Endothelial cell of umbilical vein (primary cell): ENCODE results near the gene ANKUB1. TPM values are rescaled to one million over a fixed set of nuclear protein-coding genes. Genes with fewer than 3 reads are reported as not detected.
A peak's percentile ranks its signal among the peaks of the same experiment; 100 is the strongest.

Experiments
- BruUV-seq: library from RNA; stranded (reverse); fragments of 400-500 nt; replicated peaks from 2 replicates; lab custom pipeline; 2021; lab: Mats Ljungman, UMichigan
- CTCF ChIA-PET: fragments of 300-600, 350-600 bp; sonication (Branson Sonifier 250); formaldehyde crosslinking; loops from one replicate; lab custom pipeline; 2021; ENCODE audit warnings: antibody characterized with exemption, inconsistent platforms; lab: Charles Lee
- POLR2A ChIA-PET: fragments of 300-600, 350-600 bp; sonication (Branson Sonifier 250); formaldehyde crosslinking; loops from one replicate; lab custom pipeline; 2021; ENCODE audit warnings: antibody characterized with exemption, inconsistent platforms; lab: Charles Lee
- DNase-seq: peaks from one replicate; pipeline ENCODE4 v3.0.0-alpha.2; 2011; ENCODE audit warnings: low read depth, low spot score
- FAIRE-seq: peaks from 2 replicates; lab custom pipeline; 2011; peaks lifted over from hg19 to GRCh38; lab: Jason Lieb, UNC
- H2AFZ ChIP-seq: 2 replicates; pipeline ENCODE4 v1.6.0; 2012; ENCODE audit warnings: low read depth, low read length, control low read depth, inconsistent platforms
- H3K27ac ChIP-seq: 2 replicates; pipeline ENCODE4 v1.5.1; 2011; ENCODE audit warnings: low read depth, mild to moderate bottlenecking, control low read depth, low read length, moderate library complexity; ENCODE audit not compliant: insufficient read depth
- H3K27me3 ChIP-seq, 2 experiments: 2 replicates each; pipeline versions ENCODE4 v1.6.0 to v1.6.1; 2011; ENCODE audit warnings: low read length in 2 of 2, mixed read lengths in 1 of 2; ENCODE audit not compliant: control insufficient read depth in 2 of 2, insufficient read depth in 2 of 2
- H3K36me3 ChIP-seq, 2 experiments: 2 replicates in 1 of 2; 3 replicates in 1 of 2; pipeline ENCODE4 v1.5.1; 2011; ENCODE audit warnings: low read length in 2 of 2, mild to moderate bottlenecking in 1 of 2, moderate library complexity in 1 of 2; ENCODE audit not compliant: control insufficient read depth in 2 of 2, insufficient read depth in 2 of 2; ENCODE audit errors: extremely low read depth in 1 of 2
- H3K4me1 ChIP-seq: 3 replicates; pipeline ENCODE4 v1.5.1; 2011; ENCODE audit warnings: mild to moderate bottlenecking, low read length; ENCODE audit not compliant: control insufficient read depth, insufficient read depth; ENCODE audit errors: extremely low read depth
- H3K4me2 ChIP-seq: 2 replicates; pipeline ENCODE4 v1.6.1; 2011; ENCODE audit warnings: low read length, control low read depth, mixed read lengths; ENCODE audit not compliant: insufficient read depth
- H3K4me3 ChIP-seq, 3 experiments: fragments of 200-600 bp in 1 of 3; sonication (generic), shearing (Covaris generic) in 1 of 3; replicated peaks in 1 of 3; 2 replicates each; pipeline ENCODE4 v1.5.1; 2011 to 2016; ENCODE audit warnings: control low read depth in 3 of 3, low read length in 3 of 3, mild to moderate bottlenecking in 2 of 3, inconsistent platforms in 1 of 3, low read depth in 1 of 3, moderate library complexity in 1 of 3; ENCODE audit not compliant: insufficient read depth in 1 of 3
- H3K79me2 ChIP-seq: 2 replicates; pipeline ENCODE4 v1.6.0; 2012; ENCODE audit warnings: low read length, inconsistent platforms; ENCODE audit not compliant: control insufficient read depth, insufficient read depth
- H3K9ac ChIP-seq: replicated peaks from 2 replicates; pipeline ENCODE3; 2011; ENCODE audit warnings: low read length, control low read depth; ENCODE audit not compliant: insufficient read depth; ENCODE audit errors: extremely low read depth
- H3K9me1 ChIP-seq: replicated peaks from 3 replicates; pipeline ENCODE4 v1.6.0; 2011; ENCODE audit warnings: mild to moderate bottlenecking, low read length; ENCODE audit not compliant: control insufficient read depth, insufficient read depth; ENCODE audit errors: extremely low read depth
- H3K9me3 ChIP-seq: replicated peaks from 2 replicates; pipeline ENCODE4 v1.5.1; 2012; ENCODE audit warnings: low read length, inconsistent platforms; ENCODE audit not compliant: control insufficient read depth, insufficient read depth
- H4K20me1 ChIP-seq: replicated peaks from 2 replicates; pipeline ENCODE3; 2011; ENCODE audit warnings: mild to moderate bottlenecking, low read length; ENCODE audit not compliant: control insufficient read depth, insufficient read depth; ENCODE audit errors: extremely low read depth
- CTCF ChIP-seq, 2 donors: IDR thresholded peaks; 1 replicate in 1 of 2; 2 replicates in 1 of 2; pipeline ENCODE4 v1.5.1; 2011; ENCODE audit warnings: low read length in 2 of 2, mild to moderate bottlenecking in 2 of 2, moderate library complexity in 2 of 2, control low read depth in 1 of 2, inconsistent platforms in 1 of 2, low read depth in 1 of 2; ENCODE audit not compliant: insufficient read depth in 1 of 2; ENCODE audit errors: extremely low read depth in 1 of 2
- EZH2 ChIP-seq: IDR thresholded peaks from 2 replicates; pipeline ENCODE4 v1.6.1; 2012; ENCODE audit warnings: borderline replicate concordance, low read depth, mild to moderate bottlenecking, moderate library complexity, low read length, inconsistent platforms; ENCODE audit not compliant: severe bottlenecking
- GATA2 ChIP-seq: IDR thresholded peaks from 2 replicates; pipeline ENCODE4 v1.7.0; 2011; ENCODE audit warnings: low read depth, mild to moderate bottlenecking, moderate library complexity, mixed read lengths, low read length; ENCODE audit not compliant: insufficient read length, insufficient read depth
- JUN ChIP-seq: IDR thresholded peaks from 2 replicates; pipeline ENCODE4 v1.6.1; 2011; ENCODE audit warnings: borderline replicate concordance, low read depth; ENCODE audit not compliant: insufficient read length, insufficient read depth
- MYC ChIP-seq: IDR thresholded peaks from one replicate; pipeline ENCODE4 v1.6.1; 2011; ENCODE audit warnings: mild to moderate bottlenecking, low read depth, low read length
- dilution Hi-C: fragments of 300-500 bp; cut with MboI; formaldehyde crosslinking; loops from one replicate; pipeline ENCODE4 v1.15.0; 2019; ENCODE audit warnings: low sequenced_read_pairs; ENCODE audit not compliant: extremely low pct_ligation_motif_present
- intact Hi-C: fragments of 100-400 bp; cut with micrococcal nuclease; formaldehyde crosslinking; loops from one replicate; pipeline ENCODE4 v1.10.0; 2022
- polyA plus RNA-seq, 4 experiments: library from polyadenylated mRNA; depleted of rRNA in 3 of 4; stranded (reverse) in 3 of 4; unstranded in 1 of 4; fragments of >200 nt; gene quantifications; 2 replicates each; pipeline versions ENCODE4 v1.2.1 to v1.2.3, GENCODE V29; 2011 to 2012; ENCODE audit warnings: missing spikeins in 1 of 4
- total RNA-seq: library from RNA; stranded (reverse); gene quantifications from 2 replicates; pipeline ENCODE4 v1.2.3, GENCODE V29; 2021

Gene ANKUB1
- total and polyA plus RNA-seq, 2 donors (not counting 3 experiments of a cell fraction or from before 2014, with no cell fraction given), result not detected

DNA sequence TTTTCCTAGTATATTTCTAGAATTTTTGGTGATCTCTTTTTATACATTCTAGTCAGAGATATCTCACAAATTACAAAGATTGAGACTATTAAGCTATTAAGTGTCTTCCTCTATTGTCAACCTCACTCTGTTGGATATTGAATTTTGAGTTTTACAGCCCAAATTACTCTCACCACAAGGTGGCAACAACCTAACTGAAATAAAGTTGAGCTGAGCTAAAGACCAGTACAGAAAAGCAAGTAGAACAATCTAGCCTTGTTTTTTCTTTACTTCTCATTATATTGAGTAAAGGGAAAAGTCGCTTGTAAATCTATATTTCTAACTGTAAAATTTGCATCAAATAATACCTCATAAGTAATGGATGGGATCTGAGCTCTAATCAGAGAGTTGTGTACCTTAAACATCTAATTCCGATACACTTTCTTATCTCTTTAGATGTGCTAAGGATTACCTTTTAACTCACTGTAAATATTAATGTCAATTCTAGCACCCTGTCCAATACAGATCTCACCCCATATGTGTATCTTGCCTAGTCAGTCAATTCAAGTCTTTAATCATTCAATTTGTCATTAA lies 26.5 kb downstream of the ANKUB1 start:
- BruUV-seq, result no TSS peak
- no peak overlapping the region for H3K4me2 ChIP-seq
- H3K9ac ChIP-seq, result no peak overlapping the region
- no peaks in the 10 kb centered on the region for H4K20me1 ChIP-seq
- DNase-seq, result peak; percentile 59
- TF ChIP-seq MYC (no peak), CTCF (IDR thresholded peaks at IDR 0.05; ENCODE audit: extremely low read depth in 1 of 2, insufficient read depth in 1 of 2, low read depth in 1 of 2, low read length in 2 of 2) (peak; percentile 20 to 39)
- no peaks in the 10 kb centered on the region for H3K9me3 ChIP-seq
- peak; percentile 78 for FAIRE-seq
- dilution Hi-C loops, result no loop called here
- H3K9me1 ChIP-seq, result no peaks in the 10 kb centered on the region
- H3K79me2 ChIP-seq, result no peaks in the 10 kb centered on the region
- intact Hi-C loops, result loop anchor here (1.0 kb wide), 1 partner anchor 42 kb away; no protein-coding TSS in a partner anchor
- H3K4me3 ChIP-seq, result no peak overlapping the region
- ChIA-PET CTCF (interaction anchor here (0.7 to 9.4 kb wide), 34 partner anchors 10 to 454 kb away, joined by 3 to 263 read pairs (median 4); partner anchors contain the start of genes COMMD2, PFN2 and WWTR1), POLR2A (no interaction called here)
- H3K4me1 ChIP-seq, result no peaks in the 10 kb centered on the region
- H2AFZ ChIP-seq, result no peak overlapping the region
- H3K36me3 ChIP-seq, result no peaks in the 10 kb centered on the region
- no peak overlapping the region for H3K27ac ChIP-seq
- peaks cover 33 to 42% of the 10 kb centered on the region in 2 experiments for H3K27me3 ChIP-seq

DNA sequence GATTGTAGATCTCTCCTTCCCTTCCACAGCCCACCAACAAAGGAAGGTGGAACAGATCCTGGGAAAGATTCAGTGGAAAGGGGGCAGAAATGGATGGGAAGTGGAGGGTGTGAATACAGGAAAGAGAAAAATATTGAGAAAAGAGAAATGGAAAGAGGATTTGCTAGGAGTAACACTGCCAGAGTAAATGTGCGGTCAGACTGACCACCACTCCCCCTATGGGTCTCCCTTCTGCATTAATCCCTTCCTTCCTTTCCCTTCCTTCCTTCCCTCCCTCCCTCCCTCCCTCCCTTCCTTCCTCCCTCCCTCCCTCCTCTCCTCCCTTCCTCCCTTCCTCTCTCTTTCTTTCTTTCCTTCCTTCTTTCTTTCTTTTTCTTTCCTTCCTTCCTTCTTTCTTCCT lies 28.1 kb downstream of the ANKUB1 start:
- FAIRE-seq (no peak), DNase-seq (no peak)
- H3K36me3 ChIP-seq, result no peaks in the 10 kb centered on the region
- no peaks in the 10 kb centered on the region for H3K79me2 ChIP-seq
- no peak overlapping the region for H2AFZ ChIP-seq
- H3K9me3 ChIP-seq, result no peaks in the 10 kb centered on the region
- peaks cover 36 to 53% of the 10 kb centered on the region in 2 experiments for H3K27me3 ChIP-seq
- H3K4me3 ChIP-seq, result no peak overlapping the region
- no TSS peak for BruUV-seq
- POLR2A ChIA-PET, result no interaction called here
- H4K20me1 ChIP-seq, result no peaks in the 10 kb centered on the region
- H3K27ac ChIP-seq, result no peak overlapping the region
- intact Hi-C loops (no loop called here), dilution Hi-C loops (no loop called here)
- no peak overlapping the region for H3K9ac ChIP-seq
- no peak for TF ChIP-seq EZH2
- TF ChIP-seq GATA2, result no peak
- no peak for TF ChIP-seq CTCF (IDR thresholded peaks at IDR 0.05; ENCODE audit: extremely low read depth in 1 of 2, insufficient read depth in 1 of 2, low read depth in 1 of 2, low read length in 2 of 2)
- no peak for TF ChIP-seq JUN
- no peaks in the 10 kb centered on the region for H3K4me1 ChIP-seq
- H3K9me1 ChIP-seq, result no peaks in the 10 kb centered on the region
- no peak overlapping the region for H3K4me2 ChIP-seq
- CTCF ChIA-PET, result interaction anchor here (0.8 to 9.4 kb wide), 3 partner anchors 12 to 206 kb away, joined by 3 to 263 read pairs (median 28); partner anchors contain the start of gene COMMD2
